Tibial artery (tissue), 4 donors: Measurements from ENCODE around the gene SBF2.

ENCODE experiments used
- DNase-seq, 2 donors: peaks; one replicate each; pipeline ENCODE4 v3.0.0-alpha.2; 2019
- H3K27ac ChIP-seq, 2 donors: fragments of 200-600 bp; sonication (generic) in 1 of 2; 1 replicate in 1 of 2; 2 replicates in 1 of 2; pipeline ENCODE4 v1.5.1; 2018 to 2019; ENCODE audit warnings: mild to moderate bottlenecking in 1 of 2
- H3K27me3 ChIP-seq, 2 donors: fragments of 200-600 bp; sonication (generic) in 1 of 2; one replicate each; pipeline versions ENCODE4 v1.5.1 to v1.6.0; 2016 to 2019
- H3K36me3 ChIP-seq, 3 donors: fragments of 200-600 bp; sonication (generic) in 2 of 3; one replicate each; pipeline ENCODE4 v1.5.1; 2016 to 2019; ENCODE audit warnings: mild to moderate bottlenecking in 2 of 3
- H3K4me1 ChIP-seq, 4 donors: fragments of 200-600 bp; sonication (generic) in 2 of 4; 1 replicate in 3 of 4; 2 replicates in 1 of 4; pipeline ENCODE4 v1.5.1; 2016 to 2019
- H3K4me3 ChIP-seq, 2 donors: fragments of 200-600 bp; sonication (generic) in 1 of 2; 1 replicate in 1 of 2; 2 replicates in 1 of 2; pipeline ENCODE4 v1.5.1; 2018 to 2019; ENCODE audit warnings: mild to moderate bottlenecking in 2 of 2
- H3K9me3 ChIP-seq, 3 donors: fragments of 200-600 bp; sonication (generic) in 1 of 3; one replicate each; pipeline ENCODE4 v1.5.1; 2016 to 2019
- intact Hi-C: fragments of 100-400 bp; cut with DNase I; formaldehyde crosslinking; loops from one replicate; pipeline ENCODE4 v1.15.0; 2023; ENCODE audit warnings: low total_unique reads
- TF ChIP-seq, protein P1 (sequence below), 2 experiments: fragments of 200-600 bp in 1 of 2; fragments of 450-650 bp in 1 of 2; IDR thresholded peaks; one replicate each; pipeline ENCODE4 v1.5.1; 2017 to 2019; ENCODE audit warnings: antibody characterized with exemption in 2 of 2, mild to moderate bottlenecking in 1 of 2, moderate library complexity in 1 of 2

The SBF2 gene

DNA sequence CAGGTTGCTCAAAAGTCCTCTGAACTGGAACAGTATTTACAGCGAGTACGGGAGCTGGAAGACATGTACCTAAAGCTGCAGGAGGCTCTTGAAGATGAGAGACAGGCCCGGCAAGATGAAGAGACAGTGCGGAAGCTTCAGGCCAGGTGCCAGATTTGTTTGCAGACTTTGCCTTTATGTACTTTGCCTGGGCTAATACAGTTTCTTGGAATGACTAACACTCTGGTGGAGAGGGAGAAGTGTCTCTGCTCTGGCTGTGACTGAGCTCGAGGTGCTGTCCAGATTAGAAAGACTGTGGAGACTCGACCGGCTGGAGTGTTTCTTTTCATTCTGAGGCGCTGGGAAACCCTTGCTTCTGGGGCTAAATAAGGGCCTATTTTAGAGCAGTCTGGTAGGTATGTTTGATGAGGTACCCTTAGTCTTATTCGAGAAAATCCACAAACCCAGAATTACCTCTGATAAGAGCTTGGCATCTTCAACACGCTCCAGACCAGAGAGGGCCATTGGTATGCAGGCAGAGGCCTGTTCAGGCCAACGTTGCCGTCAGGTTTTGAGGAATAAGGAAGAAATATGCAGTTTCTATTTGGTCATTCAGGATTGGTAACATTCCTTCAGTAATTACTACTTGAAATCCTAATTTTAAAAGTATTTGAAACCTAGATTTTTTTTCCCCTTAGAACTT lies 553.7 kb downstream of the SBF2 start:
- Histone ChIP-seq H3K27ac (no peak overlapping the region), H3K4me1 (peaks cover 0 to 13% (median 2%) of the 10 kb centered on the region in 4 donors), H3K27me3 (no peaks in the 10 kb centered on the region), H3K4me3 (no peak overlapping the region), H3K36me3 (peaks cover 69 to 75% (median 71%) of the 10 kb centered on the region in 3 donors), H3K9me3 (no peaks in the 10 kb centered on the region)
- TF ChIP-seq, protein P1, sequence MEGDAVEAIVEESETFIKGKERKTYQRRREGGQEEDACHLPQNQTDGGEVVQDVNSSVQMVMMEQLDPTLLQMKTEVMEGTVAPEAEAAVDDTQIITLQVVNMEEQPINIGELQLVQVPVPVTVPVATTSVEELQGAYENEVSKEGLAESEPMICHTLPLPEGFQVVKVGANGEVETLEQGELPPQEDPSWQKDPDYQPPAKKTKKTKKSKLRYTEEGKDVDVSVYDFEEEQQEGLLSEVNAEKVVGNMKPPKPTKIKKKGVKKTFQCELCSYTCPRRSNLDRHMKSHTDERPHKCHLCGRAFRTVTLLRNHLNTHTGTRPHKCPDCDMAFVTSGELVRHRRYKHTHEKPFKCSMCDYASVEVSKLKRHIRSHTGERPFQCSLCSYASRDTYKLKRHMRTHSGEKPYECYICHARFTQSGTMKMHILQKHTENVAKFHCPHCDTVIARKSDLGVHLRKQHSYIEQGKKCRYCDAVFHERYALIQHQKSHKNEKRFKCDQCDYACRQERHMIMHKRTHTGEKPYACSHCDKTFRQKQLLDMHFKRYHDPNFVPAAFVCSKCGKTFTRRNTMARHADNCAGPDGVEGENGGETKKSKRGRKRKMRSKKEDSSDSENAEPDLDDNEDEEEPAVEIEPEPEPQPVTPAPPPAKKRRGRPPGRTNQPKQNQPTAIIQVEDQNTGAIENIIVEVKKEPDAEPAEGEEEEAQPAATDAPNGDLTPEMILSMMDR (IDR thresholded peaks at IDR 0.05), result no peak
- DNase-seq, result no peak
- intact Hi-C loops, result no loop called here

DNA sequence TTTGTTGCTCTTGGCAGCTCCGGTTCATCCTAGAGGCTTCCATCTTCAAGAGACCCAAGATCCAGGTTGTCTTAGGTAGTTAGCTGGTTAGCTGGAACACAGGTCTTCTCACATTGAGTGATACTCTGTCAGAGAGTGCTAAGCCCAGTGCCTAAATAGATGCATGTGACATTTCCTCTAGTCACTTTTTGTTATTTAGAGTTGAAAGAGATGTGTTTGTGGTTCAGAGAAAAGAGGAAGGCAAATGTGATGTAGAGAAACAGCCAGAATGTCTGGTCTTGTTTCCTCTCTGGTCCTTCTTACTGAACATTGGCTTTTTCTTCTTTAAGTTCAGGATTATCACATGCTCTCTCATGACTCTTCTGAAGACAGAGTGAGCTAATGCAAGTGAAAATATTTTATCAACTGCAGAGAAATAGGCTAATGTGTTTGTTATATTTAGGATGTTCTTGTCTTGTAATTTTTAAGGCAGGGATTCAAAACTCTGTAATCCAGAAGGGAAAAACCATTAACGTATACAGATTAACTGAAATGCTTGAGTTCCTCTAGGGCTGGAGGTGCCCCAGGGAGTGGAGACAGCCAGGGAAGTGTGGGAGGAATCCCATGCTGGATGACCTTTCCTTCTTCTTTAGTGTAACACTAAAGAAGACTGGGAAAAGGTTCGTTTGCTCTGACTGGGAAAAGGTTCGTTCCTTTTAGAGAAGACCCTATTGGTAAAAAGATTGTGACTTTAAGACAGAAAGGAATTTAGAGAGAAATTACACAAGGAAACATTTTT lies 554.7 kb downstream of the SBF2 start:
- Histone ChIP-seq H3K9me3 (no peaks in the 10 kb centered on the region), H3K4me3 (no peak overlapping the region), H3K4me1 (peaks cover 0 to 6% (median 2%) of the 10 kb centered on the region in 4 donors), H3K36me3 (peaks cover 70 to 76% (median 73%) of the 10 kb centered on the region in 3 donors), H3K27ac (no peak overlapping the region), H3K27me3 (no peaks in the 10 kb centered on the region)
- DNase-seq, result no peak
- intact Hi-C loops, result no loop called here
- TF ChIP-seq, protein P1 (IDR thresholded peaks at IDR 0.05), result no peak

DNA sequence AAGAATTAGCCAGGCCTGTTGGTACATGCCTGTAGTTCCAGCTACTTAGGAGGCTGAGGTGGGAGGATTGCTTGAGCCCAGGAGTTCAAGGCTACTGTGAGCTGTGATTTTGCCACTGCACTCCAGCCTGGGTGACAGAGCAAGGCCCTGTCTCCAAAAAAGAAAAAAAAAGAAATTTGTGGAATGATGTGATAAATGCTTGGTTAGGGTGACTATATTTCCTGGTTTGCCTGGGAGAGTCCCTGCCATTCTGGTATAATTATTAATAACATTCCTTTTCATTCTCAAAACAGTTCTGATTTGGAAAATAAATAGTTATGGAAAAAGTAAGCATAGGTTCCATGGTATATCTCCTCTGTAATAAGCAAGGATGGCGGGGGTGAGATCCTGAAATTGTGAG lies 555.3 kb downstream of the SBF2 start:
- DNase-seq, result no peak
- Histone ChIP-seq H3K4me3 (no peak overlapping the region), H3K36me3 (peaks cover 75 to 81% (median 79%) of the 10 kb centered on the region in 3 donors), H3K9me3 (no peaks in the 10 kb centered on the region), H3K4me1 (peaks cover 0 to 6% (median 2%) of the 10 kb centered on the region in 4 donors), H3K27me3 (no peaks in the 10 kb centered on the region), H3K27ac (no peak overlapping the region)
- intact Hi-C loops, result no loop called here
- TF ChIP-seq, protein P1 (IDR thresholded peaks at IDR 0.05), result no peak

DNA sequence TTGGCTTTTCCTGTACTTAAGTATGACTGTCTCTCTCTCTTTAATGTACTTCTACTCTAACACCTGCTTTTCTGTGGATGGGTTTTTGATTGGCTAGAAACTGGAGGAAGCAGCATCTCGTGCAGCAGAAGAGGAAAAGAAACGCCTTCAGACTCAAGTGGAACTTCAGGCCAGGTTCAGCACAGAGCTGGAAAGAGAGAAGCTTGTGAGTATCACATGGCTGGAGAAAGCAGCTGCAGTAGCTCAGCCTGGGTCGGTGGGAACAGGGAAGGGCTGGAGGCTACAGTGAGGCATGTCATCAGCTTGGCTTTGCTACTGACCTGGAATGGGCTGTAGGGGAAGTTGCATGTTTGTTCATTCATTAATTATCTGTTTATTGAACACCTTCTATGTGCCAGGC lies 555.9 kb downstream of the SBF2 start:
- TF ChIP-seq, protein P1 (IDR thresholded peaks at IDR 0.05), result no peak
- no peaks in the 10 kb centered on the region for H3K27me3 ChIP-seq
- no peaks in the 10 kb centered on the region for H3K9me3 ChIP-seq
- H3K27ac ChIP-seq, result no peak overlapping the region
- intact Hi-C loops, result no loop called here
- no peak overlapping the region for H3K4me3 ChIP-seq
- DNase-seq, result peak in 1 of 2 donors; percentile 48
- peaks cover 81 to 87% (median 85%) of the 10 kb centered on the region in 3 donors for H3K36me3 ChIP-seq
- H3K4me1 ChIP-seq, result peaks cover 0 to 6% (median 2%) of the 10 kb centered on the region in 4 donors

DNA sequence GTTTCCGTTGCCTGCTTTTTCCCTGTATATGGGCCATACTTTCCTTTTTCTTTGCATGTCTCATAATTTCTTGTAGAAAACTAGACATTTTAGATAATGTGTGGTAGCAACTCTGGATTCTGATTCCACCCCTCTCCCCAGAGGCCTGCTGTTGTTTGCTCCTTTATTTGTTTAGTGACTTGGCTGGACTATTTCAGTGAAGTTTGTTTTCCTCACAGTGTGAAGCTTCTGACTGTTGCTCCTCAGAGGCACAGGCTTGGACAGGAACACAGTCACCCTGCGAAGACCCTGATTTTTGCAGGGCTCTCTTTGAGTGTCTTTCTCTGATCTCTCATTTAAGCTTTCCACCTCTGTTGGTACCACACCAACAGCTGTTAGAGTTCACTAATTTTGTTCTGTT lies 557.7 kb downstream of the SBF2 start:
- Histone ChIP-seq H3K4me1 (peaks cover 0 to 6% (median 2%) of the 10 kb centered on the region in 4 donors), H3K4me3 (no peak overlapping the region), H3K36me3 (peaks cover 77 to 90% (median 85%) of the 10 kb centered on the region in 3 donors), H3K27me3 (no peaks in the 10 kb centered on the region), H3K9me3 (no peaks in the 10 kb centered on the region), H3K27ac (no peak overlapping the region)
- intact Hi-C loops, result no loop called here
- DNase-seq, result no peak
- TF ChIP-seq, protein P1 (IDR thresholded peaks at IDR 0.05), result no peak
